ENCODE data around the gene ARHGAP33. TPM values are rescaled to one million over a fixed set of nuclear protein-coding genes. Genes with fewer than 3 reads are reported as not detected.

ARHGAP33 gene
- total RNA-seq, 1 experiment from 2014 or later = 0.87 TPM

GRCh38 chr19:35797663-35798062 lies 22.3 kb downstream of the ARHGAP33 start:
- in situ Hi-C loops (cut with HindIII; ENCODE audit: low pct_unique_long_range_greater_than_20kb, low sequenced_read_pairs) = no loop called here
- no peak for DNase-seq (ENCODE audit: low read depth, low spot score)

- no peak for DNase-seq (ENCODE audit: low read depth, low spot score)
- in situ Hi-C loops (cut with HindIII; ENCODE audit: low pct_unique_long_range_greater_than_20kb, low sequenced_read_pairs) = no loop called here
These were observed 26.5 kb downstream of the ARHGAP33 start for GRCh38 chr19:35801828-35802227.

- in situ Hi-C loops (cut with HindIII; ENCODE audit: low pct_unique_long_range_greater_than_20kb, low sequenced_read_pairs) = no loop called here
- DNase-seq (ENCODE audit: low read depth, low spot score) = no peak
These were observed 30.2 kb downstream of the ARHGAP33 start for GRCh38 chr19:35805526-35806102.

GRCh38 chr19:35806597-35806996 lies 31.2 kb downstream of the ARHGAP33 start:
- DNase-seq (ENCODE audit: low read depth, low spot score) = no peak
- in situ Hi-C loops (cut with HindIII; ENCODE audit: low pct_unique_long_range_greater_than_20kb, low sequenced_read_pairs) = no loop called here

- no peak for DNase-seq (ENCODE audit: low read depth, low spot score)
- in situ Hi-C loops (cut with HindIII; ENCODE audit: low pct_unique_long_range_greater_than_20kb, low sequenced_read_pairs) = no loop called here
These were observed 32.3 kb downstream of the ARHGAP33 start for GRCh38 chr19:35807633-35808032.

GRCh38 chr19:35811317-35812219 lies 36.2 kb downstream of the ARHGAP33 start:
- no peak for DNase-seq (ENCODE audit: low read depth, low spot score)
- in situ Hi-C loops (cut with HindIII; ENCODE audit: low pct_unique_long_range_greater_than_20kb, low sequenced_read_pairs) = no loop called here

- DNase-seq (ENCODE audit: low read depth, low spot score) = no peak
- in situ Hi-C loops (cut with HindIII; ENCODE audit: low pct_unique_long_range_greater_than_20kb, low sequenced_read_pairs) = no loop called here
These were observed 37.1 kb downstream of the ARHGAP33 start, which contains the start of gene PRODH2 for GRCh38 chr19:35812220-35813042. Gene PRODH2, minus strand, starts transcription at chr19:35812845. Its CDS starts 40 bp downstream, at chr19:35812805.

- in situ Hi-C loops (cut with HindIII; ENCODE audit: low pct_unique_long_range_greater_than_20kb, low sequenced_read_pairs) = no loop called here
- no peak for DNase-seq (ENCODE audit: low read depth, low spot score)
These were observed 37.9 kb downstream of the ARHGAP33 start for GRCh38 chr19:35813043-35813890.

- in situ Hi-C loops (cut with HindIII; ENCODE audit: low pct_unique_long_range_greater_than_20kb, low sequenced_read_pairs) = no loop called here
- DNase-seq (ENCODE audit: low read depth, low spot score) = no peak
These were observed 40.9 kb downstream of the ARHGAP33 start for GRCh38 chr19:35816262-35816661.

- in situ Hi-C loops (cut with HindIII; ENCODE audit: low pct_unique_long_range_greater_than_20kb, low sequenced_read_pairs) = no loop called here
- no peak for DNase-seq (ENCODE audit: low read depth, low spot score)
These were observed 41.5 kb downstream of the ARHGAP33 start for GRCh38 chr19:35816846-35817245.

- in situ Hi-C loops (cut with HindIII; ENCODE audit: low pct_unique_long_range_greater_than_20kb, low sequenced_read_pairs) = no loop called here
- no peak for DNase-seq (ENCODE audit: low read depth, low spot score)
These were observed 43.1 kb downstream of the ARHGAP33 start for GRCh38 chr19:35818445-35818844.

- DNase-seq (ENCODE audit: low read depth, low spot score) = no peak
- in situ Hi-C loops (cut with HindIII; ENCODE audit: low pct_unique_long_range_greater_than_20kb, low sequenced_read_pairs) = no loop called here
These were observed 47.2 kb downstream of the ARHGAP33 start for GRCh38 chr19:35822579-35822978.

- in situ Hi-C loops (cut with HindIII; ENCODE audit: low pct_unique_long_range_greater_than_20kb, low sequenced_read_pairs) = no loop called here
- no peak for DNase-seq (ENCODE audit: low read depth, low spot score)
These were observed 48.8 kb downstream of the ARHGAP33 start for GRCh38 chr19:35824150-35824549.

GRCh38 chr19:35828692-35829301 lies 53.4 kb downstream of the ARHGAP33 start:
- DNase-seq (ENCODE audit: low read depth, low spot score) = peak; percentile 66

GRCh38 chr19:35830986-35831385 lies 55.6 kb downstream of the ARHGAP33 start:
- no peak for DNase-seq (ENCODE audit: low read depth, low spot score)
- in situ Hi-C loops (cut with HindIII; ENCODE audit: low pct_unique_long_range_greater_than_20kb, low sequenced_read_pairs) = no loop called here

More at GRCh38 chr19:35828692-35829301, 53.4 kb downstream of the ARHGAP33 start:
- in situ Hi-C loops (cut with HindIII; ENCODE audit: low pct_unique_long_range_greater_than_20kb, low sequenced_read_pairs) = no loop called here

- in situ Hi-C loops (cut with HindIII; ENCODE audit: low pct_unique_long_range_greater_than_20kb, low sequenced_read_pairs) = no loop called here
- no peak for DNase-seq (ENCODE audit: low read depth, low spot score)
These were observed 56.7 kb downstream of the ARHGAP33 start for GRCh38 chr19:35832054-35832453.

- peak; percentile 25 for DNase-seq (ENCODE audit: low read depth, low spot score)
- in situ Hi-C loops (cut with HindIII; ENCODE audit: low pct_unique_long_range_greater_than_20kb, low sequenced_read_pairs) = no loop called here
These were observed 58.6 kb downstream of the ARHGAP33 start for GRCh38 chr19:35833972-35834371.

Measured in SK-MEL-5 (cell line).